DMS53 (cell line): ENCODE results near the gene PRSS8.

Experiments
- DNase-seq: peaks from one replicate; lab custom pipeline; 2025; lab: John Stamatoyannopoulos, UW

Gene PRSS8

DNA sequence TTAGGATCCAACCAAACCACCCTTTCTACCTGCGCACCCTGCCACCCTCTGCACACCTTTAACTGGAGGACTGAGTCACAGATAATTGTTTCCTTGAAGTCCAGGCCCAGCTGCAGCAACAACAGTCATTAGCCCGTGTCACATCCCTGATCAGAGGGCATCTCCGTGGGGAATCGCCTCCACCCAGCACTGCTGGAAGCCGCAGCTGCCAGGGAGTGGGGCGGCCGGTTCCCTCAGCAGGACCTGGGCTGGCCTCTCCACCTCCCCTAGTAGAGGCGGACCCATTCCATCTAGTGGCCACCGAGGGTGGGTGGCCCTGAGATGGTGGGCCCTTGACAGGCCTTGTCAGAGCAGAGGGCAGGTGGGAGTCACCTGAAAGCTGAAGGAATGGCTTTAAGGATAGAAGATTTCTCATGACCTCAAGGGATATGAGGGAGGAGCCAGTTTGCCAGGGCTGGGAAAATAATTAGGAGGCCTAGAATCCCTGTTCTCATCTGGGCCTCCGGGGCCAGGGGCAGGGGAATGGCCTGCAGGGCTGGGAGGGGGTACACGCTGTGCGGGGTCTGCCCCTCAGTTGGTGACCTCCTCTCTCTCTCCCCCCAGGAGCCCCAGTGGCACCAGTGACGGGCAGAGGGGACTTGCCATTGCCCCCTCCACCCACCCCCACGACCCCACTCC, 53.0 kb downstream of the PRSS8 start:
- DNase-seq: no peak
